Testis (tissue), 3 donors: ENCODE measurements around the gene SLITRK5. TPM values are rescaled to one million over a fixed set of nuclear protein-coding genes. Genes with fewer than 3 reads are reported as not detected.

Experiments
- DNase-seq: peaks from one replicate; pipeline ENCODE4 v3.0.0-alpha.2; 2019
- H3K27ac ChIP-seq, 2 donors: fragments of 200-600 bp; sonication (generic); one replicate each; pipeline ENCODE4 v1.5.1; 2019
- H3K27me3 ChIP-seq: fragments of 200-600 bp; sonication (generic); one replicate; pipeline ENCODE4 v1.5.1; 2019
- H3K36me3 ChIP-seq: fragments of 200-600 bp; sonication (generic); one replicate; pipeline ENCODE4 v1.5.1; 2017; ENCODE audit warnings: low read depth; ENCODE audit errors: missing control alignments
- H3K4me1 ChIP-seq: fragments of 200-600 bp; sonication (generic); one replicate; pipeline ENCODE4 v1.5.1; 2019
- H3K4me3 ChIP-seq, 2 donors: fragments of 200-600 bp; sonication (generic); one replicate each; pipeline ENCODE4 v1.5.1; 2017 to 2019
- H3K9me3 ChIP-seq: fragments of 200-600 bp; sonication (generic); one replicate; pipeline ENCODE4 v1.5.1; 2017
- CTCF ChIP-seq, 3 experiments: fragments of 450-650 bp in 2 of 3; fragments of 200-600 bp in 1 of 3; sonication (generic) in 1 of 3; IDR thresholded peaks; one replicate each; pipeline ENCODE4 v1.5.1; 2016 to 2019; ENCODE audit warnings: antibody characterized with exemption in 3 of 3, mild to moderate bottlenecking in 2 of 3, moderate library complexity in 1 of 3
- POLR2A ChIP-seq: fragments of 450-650 bp; IDR thresholded peaks from one replicate; pipeline ENCODE4 v1.6.1; 2017; ENCODE audit warnings: antibody characterized with exemption, mild to moderate bottlenecking, moderate library complexity
- WGBS, 2 donors: methylation state at CpG; one replicate each; pipeline ENCODE4 v1.1.5; 2018; 5-methylcytosine and 5-hydroxymethylcytosine counted together
- intact Hi-C: fragments of 100-400 bp; cut with DNase I; formaldehyde crosslinking; loops from one replicate; pipeline ENCODE4 v1.15.1; 2023; ENCODE audit warnings: low total_unique reads
- polyA plus RNA-seq: library from polyadenylated mRNA; stranded (reverse); fragments of 350-450 nt; fragmentation: Illumina TruSeq; extraction: RNeasy Lipid Tissue Mini Kit (QIAGEN cat#74804); gene quantifications from one replicate; pipeline ENCODE4 v1.2.3, GENCODE V29; 2014; ENCODE audit warnings: low read depth, low replicate concordance; ENCODE audit not compliant: insufficient read depth
- total RNA-seq, 2 donors: library from RNA; depleted of rRNA; stranded (reverse); fragments of >200 nt; gene quantifications; one replicate each; pipeline ENCODE4 v1.2.3, GENCODE V29; 2016

Gene SLITRK5
- total and polyA plus RNA-seq, 3 donors from 2014 or later = 0.24 to 0.31 (median 0.31) TPM

GRCh38 chr13:87666831-87667230 is 4.3 kb upstream of the SLITRK5 start:
- DNase-seq = no peak
- WGBS, 2 donors = 50 to 82% methylated on average over 1 of the region's 1 CpG
- H3K4me1 ChIP-seq = no peaks in the 10 kb centered on the region
- no peak for TF ChIP-seq POLR2A
- TF ChIP-seq CTCF (IDR thresholded peaks at IDR 0.05) = no peak
- intact Hi-C loops = no loop called here
- no peaks in the 10 kb centered on the region for H3K27me3 ChIP-seq
- H3K4me3 ChIP-seq = no peak overlapping the region
- no peaks in the 10 kb centered on the region for H3K9me3 ChIP-seq
- no peaks in the 10 kb centered on the region for H3K36me3 ChIP-seq
- H3K27ac ChIP-seq = no peak overlapping the region

- H3K9me3 ChIP-seq = no peaks in the 10 kb centered on the region
- H3K27me3 ChIP-seq = no peaks in the 10 kb centered on the region
- no peaks in the 10 kb centered on the region for H3K36me3 ChIP-seq
- no peak for TF ChIP-seq CTCF (IDR thresholded peaks at IDR 0.05)
- DNase-seq = no peak
- H3K27ac ChIP-seq = no peak overlapping the region
- 78 to 87% methylated on average over 1 of the region's 1 CpG for WGBS, 2 donors
- peaks cover 7% of the 10 kb centered on the region for H3K4me1 ChIP-seq
- no peak overlapping the region for H3K4me3 ChIP-seq
- intact Hi-C loops = no loop called here
These were observed 3.5 kb upstream of the SLITRK5 start for GRCh38 chr13:87667686-87668085.

- TF ChIP-seq CTCF (IDR thresholded peaks at IDR 0.05) (peak in 2 of 3 experiments; percentile 14 to 25), POLR2A (no peak)
- Histone ChIP-seq H3K4me3 (no peak overlapping the region), H3K9me3 (no peaks in the 10 kb centered on the region), H3K27ac (no peak overlapping the region), H3K27me3 (no peaks in the 10 kb centered on the region), H3K4me1 (peaks cover 7% of the 10 kb centered on the region), H3K36me3 (no peaks in the 10 kb centered on the region)
- intact Hi-C loops = no loop called here
- no peak for DNase-seq
- 46 to 48% methylated on average over 3 of the region's 3 CpGs for WGBS, 2 donors
These were observed 1.7 kb upstream of the SLITRK5 start for GRCh38 chr13:87669379-87669978.

- TF ChIP-seq CTCF (IDR thresholded peaks at IDR 0.05) (no peak), POLR2A (no peak)
- 1% methylated on average over 17 to 68 of the region's 89 CpGs for WGBS, 2 donors
- H3K36me3 ChIP-seq = no peaks in the 10 kb centered on the region
- intact Hi-C loops = no loop called here
- no peaks in the 10 kb centered on the region for H3K9me3 ChIP-seq
- no peak for DNase-seq
- peaks cover 7% of the 10 kb centered on the region for H3K4me1 ChIP-seq
- no peak overlapping the region for H3K27ac ChIP-seq
- peak overlapping the region; percentile 55 to 66 for H3K4me3 ChIP-seq
- no peaks in the 10 kb centered on the region for H3K27me3 ChIP-seq
These were observed 808 bp downstream of the SLITRK5 start for GRCh38 chr13:87671753-87672605.
